Kidney capillary endothelial cell (primary cell): ENCODE measurements around the gene FCGR3B.
"Not testable (repeated sequence)": the region's sequence is repeated elsewhere in the genome, so short reads cannot be mapped to it uniquely, and the experiment has no call there.

ENCODE experiments used
- DNase-seq: peaks from one replicate; pipeline ENCODE4 v3.0.0-alpha.2; 2018; ENCODE audit warnings: low spot score

FCGR3B gene

GRCh38 chr1:161605762-161606540, 25.0 kb downstream of the FCGR3B start:
- peak; percentile 25 for DNase-seq

- DNase-seq: not testable (repeated sequence)
Measured at GRCh38 chr1:161605024-161605423, 26.0 kb downstream of the FCGR3B start.

- DNase-seq: not testable (repeated sequence)
Measured at GRCh38 chr1:161597077-161597476, 33.9 kb downstream of the FCGR3B start.

- not testable (repeated sequence) for DNase-seq
Measured at GRCh38 chr1:161595583-161595982, 35.4 kb downstream of the FCGR3B start.

- DNase-seq: not testable (repeated sequence)
Measured at GRCh38 chr1:161595173-161595572, 35.8 kb downstream of the FCGR3B start.

- DNase-seq: not testable (repeated sequence)
Measured at GRCh38 chr1:161594269-161594984, 36.5 kb downstream of the FCGR3B start.

GRCh38 chr1:161593092-161593755, 37.8 kb downstream of the FCGR3B start:
- not testable (repeated sequence) for DNase-seq

- DNase-seq: not testable (repeated sequence)
Measured at GRCh38 chr1:161592586-161592985, 38.4 kb downstream of the FCGR3B start.

GRCh38 chr1:161589920-161590319, 41.1 kb downstream of the FCGR3B start:
- DNase-seq: not testable (repeated sequence)

- DNase-seq: not testable (repeated sequence)
Measured at GRCh38 chr1:161589365-161589764, 41.6 kb downstream of the FCGR3B start.

GRCh38 chr1:161588596-161588995, 42.4 kb downstream of the FCGR3B start:
- DNase-seq: not testable (repeated sequence)

- not testable (repeated sequence) for DNase-seq
Measured at GRCh38 chr1:161582882-161583281, 48.1 kb downstream of the FCGR3B start.

GRCh38 chr1:161580879-161581537, 50.0 kb downstream of the FCGR3B start:
- not testable (repeated sequence) for DNase-seq

GRCh38 chr1:161579856-161580507, 51.0 kb downstream of the FCGR3B start:
- DNase-seq: not testable (repeated sequence)

GRCh38 chr1:161576676-161577075, 54.3 kb downstream of the FCGR3B start:
- DNase-seq: not testable (repeated sequence)
